ENCODE data around the gene DOP1A.

DOP1A gene

DNA sequence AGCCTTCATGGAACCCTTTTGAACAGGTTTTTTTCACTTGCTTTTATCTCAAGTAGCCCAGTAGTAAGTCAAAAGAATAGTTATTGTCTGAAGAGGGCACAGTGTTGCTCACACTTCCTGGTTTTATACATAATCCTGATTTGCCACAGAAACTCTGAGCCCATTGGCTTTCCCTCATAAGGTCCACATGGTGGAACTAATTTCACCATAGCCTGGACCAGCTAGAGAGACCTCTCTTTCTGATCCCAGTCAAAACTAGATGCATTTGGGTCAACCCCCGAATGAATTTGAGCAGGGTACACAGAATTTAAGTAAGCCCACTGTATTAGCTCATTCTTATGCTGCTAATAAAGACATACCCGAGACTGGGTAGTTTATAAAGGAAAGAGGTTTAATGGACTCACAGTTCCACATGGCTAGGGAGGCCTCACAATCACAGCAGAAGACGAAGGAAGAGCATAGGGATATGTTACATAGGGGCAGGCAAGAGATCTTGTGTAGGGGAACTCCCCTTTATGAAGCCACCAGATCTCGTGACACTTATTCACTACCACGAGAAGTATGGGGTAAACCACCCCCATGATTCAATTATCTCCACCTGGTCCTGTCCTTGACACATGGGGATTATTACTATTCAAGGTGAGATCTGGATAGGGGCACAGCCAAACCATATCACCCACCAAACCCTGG lies 131.8 kb downstream of the DOP1A start:
- DNase-seq (ENCODE audit: low read depth, low spot score) = peak; percentile 8

DNA sequence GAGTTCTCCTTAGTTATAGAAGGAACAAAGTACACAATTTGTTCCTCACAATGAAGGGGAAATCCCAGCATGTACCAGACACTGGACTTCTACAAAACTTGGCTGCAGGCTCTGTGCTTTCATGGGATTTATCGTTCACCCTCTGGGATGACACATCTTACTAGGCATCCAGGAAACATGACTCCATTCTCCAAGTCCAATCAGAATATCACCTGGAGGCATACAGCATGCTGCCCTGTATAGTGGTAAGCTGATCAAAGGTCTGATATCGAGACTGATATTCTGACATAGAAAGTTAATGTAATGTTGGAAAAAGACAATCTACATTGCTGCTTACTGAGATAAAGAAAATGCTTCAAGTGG lies 132.4 kb downstream of the DOP1A start:
- DNase-seq (ENCODE audit: low read depth, low spot score) = peak; percentile 70

DNA sequence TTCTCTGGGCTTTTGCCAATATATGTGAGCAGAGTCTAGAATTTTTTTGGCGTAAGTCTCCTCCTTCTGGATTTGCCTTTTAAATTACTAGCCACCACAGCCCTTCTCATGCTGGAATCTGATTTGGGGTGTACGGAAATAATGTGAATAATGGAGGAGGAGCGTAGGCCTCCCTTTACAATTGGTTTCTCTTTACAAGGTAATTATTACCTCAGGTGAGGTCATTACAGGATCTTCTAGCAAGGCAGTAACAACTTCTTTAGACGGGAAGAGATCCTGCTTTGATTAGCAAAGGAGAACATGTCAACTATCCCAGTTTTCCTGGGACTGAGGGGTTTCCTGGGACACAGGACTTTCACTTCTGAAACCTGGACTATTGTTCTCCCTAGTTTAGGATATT lies 134.6 kb downstream of the DOP1A start:
- DNase-seq (ENCODE audit: low read depth, low spot score) = no peak

GRCh38 chr6:83215131-83216047 lies 147.9 kb downstream of the DOP1A start:
- peak; percentile 85 for DNase-seq (ENCODE audit: low read depth, low spot score)

- no peak for DNase-seq (ENCODE audit: low read depth, low spot score)
Measured at GRCh38 chr6:83216806-83217205, 149.3 kb downstream of the DOP1A start.
